HepG2 (cell line): Measurements from ENCODE around the gene USE1.

Experiments used
- CEBPG ChIP-seq: IDR thresholded peaks from 2 replicates; pipeline ENCODE4 v1.6.1; 2016
- CERS6 ChIP-seq: sonication (generic); formaldehyde crosslinking; IDR thresholded peaks from 2 replicates; pipeline ENCODE4 v1.5.0; 2020; ENCODE audit warnings: missing genetic modification reagents
- POLR2AphosphoS5 ChIP-seq: IDR thresholded peaks from 2 replicates; pipeline ENCODE4 v1.6.1; 2012; ENCODE audit warnings: low read depth, low read length
- REST ChIP-seq, 2 experiments: IDR thresholded peaks; 2 replicates each; pipeline ENCODE4 v1.6.1; 2011 to 2012; ENCODE audit warnings: low read length in 2 of 2, borderline replicate concordance in 1 of 2, low read depth in 1 of 2, mild to moderate bottlenecking in 1 of 2, moderate library complexity in 1 of 2
- SUZ12 ChIP-seq: fragments of 150-350 bp; IDR thresholded peaks from 2 replicates; pipeline ENCODE4 v1.6.1; 2014; ENCODE audit warnings: low read depth, low read length
- YEATS4 ChIP-seq: sonication (generic); formaldehyde crosslinking; IDR thresholded peaks from 2 replicates; pipeline ENCODE4 v1.4.0; 2020; ENCODE audit warnings: missing genetic modification reagents, borderline replicate concordance
- ZNF350 ChIP-seq: sonication (generic); formaldehyde crosslinking; IDR thresholded peaks from 2 replicates; pipeline ENCODE4 v1.4.0; 2020; ENCODE audit warnings: mild to moderate bottlenecking, low read depth, missing genetic modification reagents, borderline replicate concordance

- TF ChIP-seq CERS6 (CRISPR knock-in tag) (no peak), POLR2AphosphoS5 (no peak; the same call in 1 of the 2 replicates), CEBPG (CRISPR knock-in tag) (no peak), SUZ12 (no peak), YEATS4 (CRISPR knock-in tag) (no peak), REST (IDR thresholded peaks at IDR 0.05; ENCODE audit: borderline replicate concordance in 1 of 2, low read depth in 1 of 2, low read length in 2 of 2) (no peak), ZNF350 (no peak)
These were observed 28.2 kb downstream of the USE1 start for GRCh38 chr19:17243211-17243829.
